OCI-LY1 (cell line): ENCODE results near the gene GPR176.

Experiments used
- H2AFZ ChIP-seq: fragments of 200-600 bp; sonication (generic), shearing (Covaris generic); 2 replicates; pipeline ENCODE4 v1.6.0; 2014; ENCODE audit warnings: antibody characterized with exemption, mild to moderate bottlenecking, low read length
- H3F3A ChIP-seq: fragments of 200-600 bp; sonication (generic), shearing (Covaris generic); 2 replicates; pipeline ENCODE4 v1.6.0; 2014; ENCODE audit warnings: mild to moderate bottlenecking, antibody characterized with exemption, low read length, moderate library complexity; ENCODE audit not compliant: insufficient read depth
- H3K27ac ChIP-seq: fragments of 200-600 bp; sonication (generic); 2 replicates; pipeline ENCODE4 v1.5.1; 2014; ENCODE audit warnings: low read length, mixed run types, mild to moderate bottlenecking, low read depth; ENCODE audit not compliant: poor library complexity, severe bottlenecking
- H3K27me3 ChIP-seq: fragments of 200-600 bp; sonication (generic); 2 replicates; pipeline ENCODE4 v1.6.0; 2014; ENCODE audit warnings: antibody characterized with exemption, mild to moderate bottlenecking, low read length, moderate library complexity; ENCODE audit not compliant: insufficient read depth
- H3K36me3 ChIP-seq: fragments of 200-600 bp; sonication (generic); 2 replicates; pipeline ENCODE4 v1.6.1; 2014; ENCODE audit warnings: mild to moderate bottlenecking, antibody characterized with exemption, low read length, moderate library complexity, mixed read lengths; ENCODE audit not compliant: insufficient read depth
- H3K4me1 ChIP-seq: fragments of 200-600 bp; sonication (generic); 2 replicates; pipeline ENCODE4 v1.5.1; 2014; ENCODE audit warnings: mild to moderate bottlenecking, low read length, moderate library complexity; ENCODE audit not compliant: insufficient read depth, severe bottlenecking
- H3K4me2 ChIP-seq: fragments of 200-600 bp; sonication (generic), shearing (Covaris generic); 2 replicates; pipeline ENCODE4 v1.6.1; 2014; ENCODE audit warnings: low read length
- H3K4me3 ChIP-seq: fragments of 200-600 bp; sonication (generic); 2 replicates; pipeline ENCODE4 v1.5.1; 2014; ENCODE audit warnings: low read length, low read depth, mild to moderate bottlenecking, mixed read lengths; ENCODE audit not compliant: poor library complexity, severe bottlenecking
- H3K79me2 ChIP-seq: fragments of 200-600 bp; shearing (Covaris generic); 2 replicates; pipeline ENCODE4 v1.6.1; 2016; ENCODE audit warnings: mixed run types, low read length, mixed read lengths; ENCODE audit not compliant: insufficient read depth
- H3K9ac ChIP-seq: fragments of 200-600 bp; sonication (generic), shearing (Covaris generic); 2 replicates; pipeline ENCODE4 v1.6.1; 2014; ENCODE audit warnings: mild to moderate bottlenecking, low read length, mixed read lengths
- H3K9me2 ChIP-seq: fragments of 200-600 bp; sonication (generic), shearing (Covaris generic); 2 replicates; pipeline ENCODE4 v1.6.1; 2014; ENCODE audit warnings: low read depth, mild to moderate bottlenecking, low read length, mixed read lengths
- H3K9me3 ChIP-seq: fragments of 200-600 bp; shearing (Covaris generic); 2 replicates; pipeline ENCODE4 v1.6.1; 2014; ENCODE audit warnings: low read length, mixed read lengths
- H4K20me1 ChIP-seq: fragments of 200-600 bp; sonication (generic), shearing (Covaris generic); 2 replicates; pipeline ENCODE4 v1.6.0; 2016; ENCODE audit warnings: mild to moderate bottlenecking, low read length; ENCODE audit not compliant: insufficient read depth
- EZH2 ChIP-seq: fragments of 200-600 bp; sonication (generic), shearing (Covaris generic); IDR thresholded peaks from 2 replicates; pipeline ENCODE4 v1.8.0; 2017; ENCODE audit warnings: borderline replicate concordance, mixed run types, mild to moderate bottlenecking, antibody characterized with exemption, low read length, moderate library complexity, mixed read lengths
- TF ChIP-seq, protein P1 (sequence below): fragments of 200-600 bp; sonication (generic), shearing (Covaris generic); IDR thresholded peaks from 2 replicates; pipeline ENCODE4 v1.5.1; 2017; ENCODE audit warnings: mild to moderate bottlenecking, antibody characterized with exemption, low read length, moderate library complexity, mixed read lengths

The GPR176 gene

GRCh38 chr15:39908186-39908585 is 11.9 kb downstream of the GPR176 start:
- H3F3A ChIP-seq = no peaks in the 10 kb centered on the region
- no peaks in the 10 kb centered on the region for H3K9me2 ChIP-seq
- H3K9ac ChIP-seq = no peak overlapping the region
- no peaks in the 10 kb centered on the region for H3K27me3 ChIP-seq
- H3K9me3 ChIP-seq = no peaks in the 10 kb centered on the region
- no peaks in the 10 kb centered on the region for H3K4me1 ChIP-seq
- H3K79me2 ChIP-seq = no peaks in the 10 kb centered on the region
- H3K27ac ChIP-seq = no peak overlapping the region
- no peaks in the 10 kb centered on the region for H3K36me3 ChIP-seq
- no peak overlapping the region for H3K4me2 ChIP-seq
- H4K20me1 ChIP-seq = no peaks in the 10 kb centered on the region
- no peak overlapping the region for H2AFZ ChIP-seq
- TF ChIP-seq EZH2 = no peak
- TF ChIP-seq, protein P1, sequence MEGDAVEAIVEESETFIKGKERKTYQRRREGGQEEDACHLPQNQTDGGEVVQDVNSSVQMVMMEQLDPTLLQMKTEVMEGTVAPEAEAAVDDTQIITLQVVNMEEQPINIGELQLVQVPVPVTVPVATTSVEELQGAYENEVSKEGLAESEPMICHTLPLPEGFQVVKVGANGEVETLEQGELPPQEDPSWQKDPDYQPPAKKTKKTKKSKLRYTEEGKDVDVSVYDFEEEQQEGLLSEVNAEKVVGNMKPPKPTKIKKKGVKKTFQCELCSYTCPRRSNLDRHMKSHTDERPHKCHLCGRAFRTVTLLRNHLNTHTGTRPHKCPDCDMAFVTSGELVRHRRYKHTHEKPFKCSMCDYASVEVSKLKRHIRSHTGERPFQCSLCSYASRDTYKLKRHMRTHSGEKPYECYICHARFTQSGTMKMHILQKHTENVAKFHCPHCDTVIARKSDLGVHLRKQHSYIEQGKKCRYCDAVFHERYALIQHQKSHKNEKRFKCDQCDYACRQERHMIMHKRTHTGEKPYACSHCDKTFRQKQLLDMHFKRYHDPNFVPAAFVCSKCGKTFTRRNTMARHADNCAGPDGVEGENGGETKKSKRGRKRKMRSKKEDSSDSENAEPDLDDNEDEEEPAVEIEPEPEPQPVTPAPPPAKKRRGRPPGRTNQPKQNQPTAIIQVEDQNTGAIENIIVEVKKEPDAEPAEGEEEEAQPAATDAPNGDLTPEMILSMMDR = no peak
- no peak overlapping the region for H3K4me3 ChIP-seq

- Histone ChIP-seq H3K79me2 (no peaks in the 10 kb centered on the region), H2AFZ (no peak overlapping the region), H3K36me3 (no peaks in the 10 kb centered on the region), H3F3A (no peaks in the 10 kb centered on the region), H3K9ac (no peak overlapping the region), H3K9me2 (no peaks in the 10 kb centered on the region), H3K4me3 (no peak overlapping the region), H3K27ac (no peak overlapping the region), H3K4me2 (no peak overlapping the region), H4K20me1 (no peaks in the 10 kb centered on the region), H3K27me3 (no peaks in the 10 kb centered on the region), H3K9me3 (no peaks in the 10 kb centered on the region), H3K4me1 (no peaks in the 10 kb centered on the region)
- TF ChIP-seq, protein P1 = no peak
- no peak for TF ChIP-seq EZH2
These were observed 12.8 kb downstream of the GPR176 start for GRCh38 chr15:39907216-39907615.

DNA sequence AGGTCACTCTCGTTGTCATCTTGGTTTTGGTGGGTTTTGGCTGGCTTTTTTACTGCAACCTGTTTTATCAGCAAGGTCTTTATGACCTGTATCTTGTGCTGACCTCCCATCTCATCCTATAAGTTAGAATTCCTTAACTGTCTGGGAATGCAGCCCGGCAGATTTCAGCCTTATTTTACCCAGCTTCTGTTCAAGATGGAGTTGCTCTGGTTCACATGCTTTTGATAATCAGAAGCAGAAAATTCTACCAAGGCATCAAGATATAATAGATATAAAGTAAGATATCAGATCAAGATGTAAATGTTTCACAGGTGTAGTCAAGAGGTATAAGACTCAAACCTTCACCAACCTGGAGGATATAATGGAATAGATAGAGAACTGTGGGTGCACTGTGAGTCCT is 16.0 kb downstream of the GPR176 start:
- no peaks in the 10 kb centered on the region for H3F3A ChIP-seq
- H3K9me3 ChIP-seq = no peaks in the 10 kb centered on the region
- no peaks in the 10 kb centered on the region for H3K9me2 ChIP-seq
- H3K27ac ChIP-seq = no peak overlapping the region
- no peaks in the 10 kb centered on the region for H3K36me3 ChIP-seq
- no peak overlapping the region for H3K4me3 ChIP-seq
- H3K27me3 ChIP-seq = no peaks in the 10 kb centered on the region
- H2AFZ ChIP-seq = no peak overlapping the region
- no peak overlapping the region for H3K4me2 ChIP-seq
- no peaks in the 10 kb centered on the region for H3K4me1 ChIP-seq
- no peak overlapping the region for H3K9ac ChIP-seq
- no peaks in the 10 kb centered on the region for H4K20me1 ChIP-seq
- no peak for TF ChIP-seq EZH2
- TF ChIP-seq, protein P1 = no peak
- H3K79me2 ChIP-seq = no peaks in the 10 kb centered on the region
